Fibroblast of the aortic adventitia (primary cell): ENCODE data around the gene CFAP58. TPM values are rescaled to one million over a fixed set of nuclear protein-coding genes. Genes with fewer than 3 reads are reported as not detected.

Experiments
- DNase-seq: peaks from one replicate; pipeline ENCODE4 v3.0.0-alpha.2; 2010; ENCODE audit warnings: low read depth
- H3K4me3 ChIP-seq: 2 replicates; pipeline ENCODE4 v1.5.1; 2011; ENCODE audit warnings: low read depth, mild to moderate bottlenecking, control low read depth, low read length, moderate library complexity
- total RNA-seq: library from RNA; depleted of rRNA; stranded (reverse); fragments of >200 nt; gene quantifications from 2 replicates; pipeline ENCODE4 v1.2.3, GENCODE V29; 2012; ENCODE audit warnings: low replicate concordance
- TF ChIP-seq, protein P1 (sequence below): IDR thresholded peaks from 2 replicates; pipeline ENCODE4 v1.5.1; 2011; ENCODE audit warnings: mild to moderate bottlenecking, low read length, control low read depth, inconsistent platforms; ENCODE audit not compliant: insufficient read depth

The CFAP58 gene
- total RNA-seq, 1 donor = 0.36 TPM

DNA sequence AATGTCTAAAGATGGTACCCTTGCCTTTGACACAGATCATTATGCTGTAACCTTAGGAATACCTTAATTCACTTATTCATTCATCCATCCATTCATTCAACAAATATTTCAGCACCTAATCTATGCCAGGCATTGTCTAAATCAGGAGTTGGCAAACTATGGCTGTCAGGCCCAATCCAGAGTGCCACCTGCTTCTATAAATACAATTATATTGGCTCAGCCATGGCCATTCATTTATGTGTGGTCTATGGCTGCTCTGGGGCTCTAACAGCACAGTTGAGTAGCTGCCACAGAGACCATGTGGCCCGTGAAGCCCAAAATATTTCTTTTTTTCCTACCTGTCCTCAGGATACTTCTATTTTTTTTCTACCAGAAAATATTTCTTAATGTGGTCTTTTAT is 9.4 kb upstream of the CFAP58 start:
- TF ChIP-seq, protein P1, sequence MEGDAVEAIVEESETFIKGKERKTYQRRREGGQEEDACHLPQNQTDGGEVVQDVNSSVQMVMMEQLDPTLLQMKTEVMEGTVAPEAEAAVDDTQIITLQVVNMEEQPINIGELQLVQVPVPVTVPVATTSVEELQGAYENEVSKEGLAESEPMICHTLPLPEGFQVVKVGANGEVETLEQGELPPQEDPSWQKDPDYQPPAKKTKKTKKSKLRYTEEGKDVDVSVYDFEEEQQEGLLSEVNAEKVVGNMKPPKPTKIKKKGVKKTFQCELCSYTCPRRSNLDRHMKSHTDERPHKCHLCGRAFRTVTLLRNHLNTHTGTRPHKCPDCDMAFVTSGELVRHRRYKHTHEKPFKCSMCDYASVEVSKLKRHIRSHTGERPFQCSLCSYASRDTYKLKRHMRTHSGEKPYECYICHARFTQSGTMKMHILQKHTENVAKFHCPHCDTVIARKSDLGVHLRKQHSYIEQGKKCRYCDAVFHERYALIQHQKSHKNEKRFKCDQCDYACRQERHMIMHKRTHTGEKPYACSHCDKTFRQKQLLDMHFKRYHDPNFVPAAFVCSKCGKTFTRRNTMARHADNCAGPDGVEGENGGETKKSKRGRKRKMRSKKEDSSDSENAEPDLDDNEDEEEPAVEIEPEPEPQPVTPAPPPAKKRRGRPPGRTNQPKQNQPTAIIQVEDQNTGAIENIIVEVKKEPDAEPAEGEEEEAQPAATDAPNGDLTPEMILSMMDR = no peak
- no peak for DNase-seq
- H3K4me3 ChIP-seq = no peak overlapping the region

DNA sequence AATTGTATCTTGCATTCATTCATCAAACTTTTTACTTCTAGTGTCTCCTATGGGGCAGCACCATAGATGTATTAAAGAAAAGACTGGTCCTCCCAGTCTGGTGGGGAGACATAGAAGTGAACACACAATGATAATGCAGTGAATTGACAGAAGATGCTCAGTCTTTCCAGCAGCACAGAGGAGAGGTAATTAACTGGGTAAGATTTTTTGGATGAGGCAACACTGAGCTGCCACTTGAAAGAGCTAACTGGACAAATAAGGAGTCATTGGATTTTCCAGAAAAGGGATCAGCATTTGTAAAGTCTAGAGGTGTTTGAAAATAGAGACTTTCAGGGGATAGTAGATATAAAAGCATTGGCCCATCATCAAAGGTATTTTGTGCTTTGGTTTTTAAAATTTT is 8.1 kb upstream of the CFAP58 start:
- no peak for DNase-seq
- TF ChIP-seq, protein P1 = no peak
- H3K4me3 ChIP-seq = no peak overlapping the region

DNA sequence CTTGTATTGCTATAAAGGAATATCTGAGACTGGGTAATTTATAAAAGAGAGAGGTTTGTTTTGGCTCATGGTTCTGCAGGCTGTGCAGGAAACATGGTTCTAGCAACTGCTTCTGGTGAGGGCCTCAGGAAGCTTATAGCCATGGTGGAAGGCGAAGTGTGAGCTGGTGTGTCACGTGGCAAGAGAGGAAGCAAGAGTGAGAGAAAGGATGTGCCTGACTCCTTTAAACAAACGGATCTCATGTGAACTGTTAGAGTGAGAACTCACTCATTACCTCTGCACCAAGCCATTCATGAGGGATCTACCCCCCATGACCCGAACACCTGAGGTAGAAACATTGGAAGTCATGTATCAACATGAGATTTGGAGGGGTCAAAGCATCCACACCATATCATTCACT is 7.7 kb upstream of the CFAP58 start:
- no peak for DNase-seq

DNA sequence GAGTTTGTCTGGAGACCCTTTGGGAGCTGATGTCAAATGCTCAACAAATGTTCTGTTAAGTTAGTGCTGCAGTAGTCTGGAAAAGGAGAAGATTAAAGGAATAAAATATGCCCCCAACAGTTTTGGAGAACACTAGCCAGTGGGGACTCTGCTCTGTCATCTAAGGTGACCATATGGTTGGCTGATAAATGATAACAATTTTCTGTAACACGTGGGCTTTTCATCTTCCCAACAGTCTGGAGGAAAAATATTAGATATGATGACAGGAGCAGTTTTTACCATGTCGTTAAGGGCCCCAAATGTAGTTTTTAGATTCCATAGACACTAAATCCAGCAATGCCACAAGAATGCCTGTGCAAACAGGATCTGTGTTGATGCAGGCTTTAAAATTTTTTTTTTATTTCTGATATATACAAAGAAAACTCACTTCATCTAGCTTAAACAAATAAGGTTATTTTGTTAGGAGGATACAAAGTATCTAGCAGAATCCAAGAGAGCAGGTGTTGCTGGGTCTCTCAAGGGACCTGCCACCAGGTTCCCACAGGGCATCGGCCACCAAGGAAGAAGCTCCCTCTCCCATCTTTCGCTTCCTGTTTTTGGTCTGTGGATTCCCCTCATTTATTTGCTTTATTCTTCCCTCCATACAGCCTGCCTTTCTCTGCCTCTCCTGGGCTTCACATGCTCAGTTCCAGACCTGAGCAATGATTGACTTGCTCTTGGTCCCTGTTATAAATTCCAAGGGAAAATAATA is 6.2 kb upstream of the CFAP58 start:
- no peak overlapping the region for H3K4me3 ChIP-seq
- TF ChIP-seq, protein P1 = no peak
- DNase-seq = no peak

More for the DNA sequence above, 7.7 kb upstream of the CFAP58 start:
- TF ChIP-seq, protein P1 = no peak
- H3K4me3 ChIP-seq = no peak overlapping the region

DNA sequence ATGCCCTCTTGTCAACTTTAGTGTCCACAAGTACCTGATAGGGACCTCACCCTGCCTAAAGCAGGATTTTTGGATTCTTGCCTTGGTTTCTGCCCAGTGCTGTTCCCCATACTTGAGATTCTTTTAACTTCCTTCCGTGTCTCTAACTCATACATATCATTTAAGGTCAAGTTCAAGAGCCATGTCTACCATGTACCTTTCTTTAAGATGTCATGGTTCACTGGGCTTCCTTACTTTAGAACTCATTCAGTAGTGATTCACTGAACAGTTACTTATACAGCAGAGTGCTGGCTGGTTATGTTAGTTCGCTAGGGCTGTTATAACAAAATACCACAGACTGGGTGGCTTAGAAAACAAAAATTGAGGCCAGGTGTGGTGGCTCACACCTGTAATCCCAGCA is 5.0 kb upstream of the CFAP58 start:
- DNase-seq = no peak
- TF ChIP-seq, protein P1 = no peak
- H3K4me3 ChIP-seq = no peak overlapping the region

DNA sequence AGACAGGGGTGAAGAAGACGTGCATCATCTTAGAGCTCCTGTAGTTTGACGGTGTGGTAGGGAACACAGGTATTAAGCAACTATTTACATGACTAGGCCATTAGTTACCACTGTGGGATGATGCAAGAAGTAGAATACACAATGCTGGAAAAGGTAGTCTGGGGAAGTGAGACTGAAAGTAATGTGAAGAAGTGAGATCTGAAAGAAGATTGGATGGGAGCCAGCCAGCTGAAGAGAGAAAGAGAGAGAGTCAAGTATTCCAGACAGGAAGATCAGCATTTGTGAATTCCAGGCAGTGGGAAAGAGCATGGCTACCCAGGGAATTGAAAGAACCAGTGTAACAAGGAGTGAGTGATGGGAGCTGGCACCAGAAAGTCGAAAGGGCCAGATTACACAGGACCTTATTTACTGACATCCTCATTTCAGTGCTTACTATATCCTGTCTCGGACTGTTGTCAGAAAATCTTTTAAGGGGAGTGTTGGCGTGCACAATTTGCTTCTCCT is 4.0 kb upstream of the CFAP58 start:
- no peak overlapping the region for H3K4me3 ChIP-seq
- TF ChIP-seq, protein P1 = no peak
- peak; percentile 78 for DNase-seq
